Astrocyte (in vitro differentiated cells and primary cell): ENCODE data around the gene RNF167. TPM values are rescaled to one million over a fixed set of nuclear protein-coding genes. Genes with fewer than 3 reads are reported as not detected.

Source experiments
- DNase-seq: peaks from one replicate; pipeline ENCODE4 v3.0.0-alpha.2; 2010; ENCODE audit warnings: low read depth
- FAIRE-seq: peaks from 2 replicates; lab custom pipeline; 2011; peaks lifted over from hg19 to GRCh38; lab: Jason Lieb, UNC
- H2AFZ ChIP-seq: 2 replicates; pipeline ENCODE4 v1.6.0; 2012; ENCODE audit warnings: low read depth, low read length, inconsistent platforms
- H3K27ac ChIP-seq: 2 replicates; pipeline ENCODE4 v1.5.1; 2011; ENCODE audit warnings: low read depth, low read length, inconsistent platforms
- H3K27me3 ChIP-seq: 2 replicates; pipeline ENCODE4 v1.6.0; 2011; ENCODE audit warnings: low read length, inconsistent platforms; ENCODE audit not compliant: insufficient read depth
- H3K36me3 ChIP-seq: 2 replicates; pipeline ENCODE4 v1.5.1; 2011; ENCODE audit warnings: low read length, inconsistent platforms; ENCODE audit not compliant: insufficient read depth
- H3K4me1 ChIP-seq: 2 replicates; pipeline ENCODE4 v1.5.1; 2011; ENCODE audit warnings: low read length, inconsistent platforms; ENCODE audit not compliant: insufficient read depth
- H3K4me2 ChIP-seq: 2 replicates; pipeline ENCODE4 v1.6.0; 2012; ENCODE audit warnings: low read length, inconsistent platforms
- H3K4me3 ChIP-seq: 2 replicates; pipeline ENCODE4 v1.5.1; 2011; ENCODE audit warnings: low read depth, mild to moderate bottlenecking, low read length, inconsistent platforms; ENCODE audit not compliant: insufficient read depth
- H3K79me2 ChIP-seq: 2 replicates; pipeline ENCODE4 v1.6.0; 2012; ENCODE audit warnings: mild to moderate bottlenecking, low read length, inconsistent platforms; ENCODE audit not compliant: insufficient read depth
- H3K9ac ChIP-seq: 2 replicates; pipeline ENCODE4 v1.6.0; 2012; ENCODE audit warnings: mild to moderate bottlenecking, low read length, inconsistent platforms
- H3K9me3 ChIP-seq: 2 replicates; pipeline ENCODE4 v1.5.1; 2012; ENCODE audit warnings: low read depth, mild to moderate bottlenecking, low read length, inconsistent platforms; ENCODE audit not compliant: insufficient read depth
- H4K20me1 ChIP-seq: 2 replicates; pipeline ENCODE4 v1.6.0; 2012; ENCODE audit warnings: low read length, inconsistent platforms; ENCODE audit not compliant: insufficient read depth
- H3K27ac Mint-ChIP-seq: one replicate; pipeline ENCODE4 v1.8.0; 2021; ENCODE audit warnings: mild to moderate bottlenecking, mixed read lengths; ENCODE audit not compliant: unreplicated experiment
- H3K27me3 Mint-ChIP-seq: one replicate; pipeline ENCODE4 v1.8.0; 2021; ENCODE audit warnings: low read depth, mixed read lengths; ENCODE audit not compliant: unreplicated experiment
- H3K36me3 Mint-ChIP-seq: one replicate; pipeline ENCODE4 v1.8.0; 2021; ENCODE audit warnings: low read depth, mixed read lengths; ENCODE audit not compliant: unreplicated experiment
- H3K4me1 Mint-ChIP-seq: one replicate; pipeline ENCODE4 v1.8.0; 2021; ENCODE audit warnings: low read depth, mixed read lengths; ENCODE audit not compliant: unreplicated experiment
- H3K4me3 Mint-ChIP-seq: one replicate; pipeline ENCODE4 v1.8.0; 2021; ENCODE audit warnings: mild to moderate bottlenecking, moderate library complexity, mixed read lengths; ENCODE audit not compliant: unreplicated experiment
- H3K9me3 Mint-ChIP-seq: one replicate; pipeline ENCODE4 v1.8.0; 2021; ENCODE audit warnings: mild to moderate bottlenecking, mixed read lengths; ENCODE audit not compliant: unreplicated experiment
- EZH2 ChIP-seq: IDR thresholded peaks from 2 replicates; pipeline ENCODE4 v1.6.1; 2012; ENCODE audit warnings: mild to moderate bottlenecking, low read length, inconsistent platforms; ENCODE audit not compliant: insufficient read depth
- total RNA-seq: library from RNA; stranded (reverse); gene quantifications from 2 replicates; pipeline ENCODE4 v1.2.1, GENCODE V29; 2021
- TF ChIP-seq, protein P1 (sequence below): IDR thresholded peaks from 2 replicates; pipeline ENCODE4 v1.5.1; 2011; ENCODE audit warnings: low read depth, mild to moderate bottlenecking, inconsistent platforms, low read length, moderate library complexity; ENCODE audit not compliant: insufficient read depth

The RNF167 gene
- total RNA-seq, 1 donor from 2014 or later: 89.7 TPM

DNA sequence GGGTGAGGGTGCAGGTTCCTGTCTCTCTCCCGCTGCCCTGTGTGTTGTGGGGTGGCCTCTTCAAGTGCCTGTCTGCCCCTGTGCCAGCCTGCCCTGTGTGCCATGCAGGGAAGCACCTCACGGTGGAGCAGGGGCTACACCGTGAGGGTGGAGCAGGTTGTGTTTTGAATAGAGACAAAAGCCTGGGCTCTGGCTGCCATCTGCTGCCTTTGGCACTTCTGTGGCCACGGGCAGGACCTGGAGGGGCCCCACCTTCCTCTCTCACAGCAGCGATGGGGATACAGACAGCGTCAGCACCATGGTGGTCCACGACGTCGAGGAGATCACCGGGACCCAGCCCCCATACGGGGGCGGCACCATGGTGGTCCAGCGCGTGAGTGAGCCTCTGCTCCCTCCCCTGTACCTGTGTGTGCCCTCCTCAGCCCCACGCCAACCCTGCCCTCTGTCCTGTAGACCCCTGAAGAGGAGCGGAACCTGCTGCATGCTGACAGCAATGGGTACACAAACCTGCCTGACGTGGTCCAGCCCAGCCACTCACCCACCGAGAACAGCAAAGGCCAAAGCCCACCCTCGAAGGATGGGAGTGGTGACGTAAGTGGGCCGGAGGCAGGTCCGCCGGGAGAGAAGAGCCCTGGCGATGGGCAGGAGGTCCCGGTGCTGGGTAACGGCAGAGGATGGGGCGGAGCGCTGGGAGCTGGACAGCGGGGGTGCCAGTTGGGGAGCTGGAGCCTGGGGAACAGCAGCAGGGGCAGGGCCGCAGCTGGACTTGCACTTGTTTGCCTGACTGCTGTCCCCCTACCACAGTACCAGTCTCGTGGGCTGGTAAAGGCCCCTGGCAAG is 46.1 kb upstream of the RNF167 start:
- peaks cover 6% of the 10 kb centered on the region for H4K20me1 ChIP-seq
- peaks cover 14% of the 10 kb centered on the region for H3K36me3 ChIP-seq
- H3K27me3 ChIP-seq: no peaks in the 10 kb centered on the region
- H3K4me2 ChIP-seq: no peak overlapping the region
- Mint-ChIP-seq H3K27ac (no peak overlapping the region), H3K36me3 (peaks cover 13% of the 10 kb centered on the region), H3K27me3 (no peaks in the 10 kb centered on the region), H3K4me3 (no peak overlapping the region), H3K9me3 (no peaks in the 10 kb centered on the region), H3K4me1 (no peaks in the 10 kb centered on the region)
- no peaks in the 10 kb centered on the region for H3K9me3 ChIP-seq
- no peak for DNase-seq
- H3K4me1 ChIP-seq: no peaks in the 10 kb centered on the region
- no peak for TF ChIP-seq EZH2
- TF ChIP-seq, protein P1, sequence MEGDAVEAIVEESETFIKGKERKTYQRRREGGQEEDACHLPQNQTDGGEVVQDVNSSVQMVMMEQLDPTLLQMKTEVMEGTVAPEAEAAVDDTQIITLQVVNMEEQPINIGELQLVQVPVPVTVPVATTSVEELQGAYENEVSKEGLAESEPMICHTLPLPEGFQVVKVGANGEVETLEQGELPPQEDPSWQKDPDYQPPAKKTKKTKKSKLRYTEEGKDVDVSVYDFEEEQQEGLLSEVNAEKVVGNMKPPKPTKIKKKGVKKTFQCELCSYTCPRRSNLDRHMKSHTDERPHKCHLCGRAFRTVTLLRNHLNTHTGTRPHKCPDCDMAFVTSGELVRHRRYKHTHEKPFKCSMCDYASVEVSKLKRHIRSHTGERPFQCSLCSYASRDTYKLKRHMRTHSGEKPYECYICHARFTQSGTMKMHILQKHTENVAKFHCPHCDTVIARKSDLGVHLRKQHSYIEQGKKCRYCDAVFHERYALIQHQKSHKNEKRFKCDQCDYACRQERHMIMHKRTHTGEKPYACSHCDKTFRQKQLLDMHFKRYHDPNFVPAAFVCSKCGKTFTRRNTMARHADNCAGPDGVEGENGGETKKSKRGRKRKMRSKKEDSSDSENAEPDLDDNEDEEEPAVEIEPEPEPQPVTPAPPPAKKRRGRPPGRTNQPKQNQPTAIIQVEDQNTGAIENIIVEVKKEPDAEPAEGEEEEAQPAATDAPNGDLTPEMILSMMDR: no peak
- H3K9ac ChIP-seq: no peak overlapping the region
- no peak overlapping the region for H2AFZ ChIP-seq
- no peak overlapping the region for H3K4me3 ChIP-seq
- no peak overlapping the region for H3K27ac ChIP-seq
- FAIRE-seq: no peak
- H3K79me2 ChIP-seq: no peaks in the 10 kb centered on the region

DNA sequence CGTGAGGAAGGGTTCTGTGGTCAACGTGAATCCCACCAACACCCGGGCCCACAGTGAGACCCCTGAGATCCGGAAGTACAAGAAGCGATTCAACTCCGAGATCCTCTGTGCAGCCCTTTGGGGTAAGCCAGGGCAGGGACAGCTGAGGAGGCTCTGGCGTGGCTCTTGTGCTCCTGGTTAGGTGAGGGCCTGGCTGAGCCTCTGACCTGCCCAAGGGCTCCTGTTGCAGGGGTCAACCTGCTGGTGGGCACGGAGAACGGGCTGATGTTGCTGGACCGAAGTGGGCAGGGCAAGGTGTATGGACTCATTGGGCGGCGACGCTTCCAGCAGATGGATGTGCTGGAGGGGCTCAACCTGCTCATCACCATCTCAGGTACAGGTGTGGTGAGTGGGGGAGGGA is 44.9 kb upstream of the RNF167 start:
- Mint-ChIP-seq H3K27ac (no peak overlapping the region), H3K27me3 (no peaks in the 10 kb centered on the region), H3K4me1 (no peaks in the 10 kb centered on the region), H3K4me3 (no peak overlapping the region), H3K36me3 (peaks cover 16% of the 10 kb centered on the region), H3K9me3 (no peaks in the 10 kb centered on the region)
- H3K27me3 ChIP-seq: peaks cover 2% of the 10 kb centered on the region
- DNase-seq (no peak), FAIRE-seq (no peak)
- peaks cover 14% of the 10 kb centered on the region for H3K36me3 ChIP-seq
- H2AFZ ChIP-seq: no peak overlapping the region
- peaks cover 3% of the 10 kb centered on the region for H4K20me1 ChIP-seq
- H3K9me3 ChIP-seq: no peaks in the 10 kb centered on the region
- no peaks in the 10 kb centered on the region for H3K79me2 ChIP-seq
- TF ChIP-seq, protein P1: no peak
- no peak for TF ChIP-seq EZH2
- no peak overlapping the region for H3K4me2 ChIP-seq
- no peak overlapping the region for H3K27ac ChIP-seq
- peaks cover 2% of the 10 kb centered on the region for H3K4me1 ChIP-seq
- H3K9ac ChIP-seq: no peak overlapping the region
- H3K4me3 ChIP-seq: no peak overlapping the region
